ENCODE results near the gene TRIP13. TPM values are rescaled to one million over a fixed set of nuclear protein-coding genes. Genes with fewer than 3 reads are reported as not detected.

The TRIP13 gene
- total RNA-seq, 2 experiments from 2014 or later, result 43.4 to 45.8 TPM

- POLR2A ChIA-PET, result no interaction called here
- CTCF ChIA-PET, result no interaction called here
Observed at GRCh38 chr5:960551-960950, 67.9 kb downstream of the TRIP13 start.

GRCh38 chr5:961002-961710 lies 68.5 kb downstream of the TRIP13 start:
- CTCF ChIA-PET, result no interaction called here
- POLR2A ChIA-PET, result no interaction called here

- POLR2A ChIA-PET, result no interaction called here
- CTCF ChIA-PET, result no interaction called here
Observed at GRCh38 chr5:961711-962240, 69.1 kb downstream of the TRIP13 start.

- ChIA-PET CTCF (no interaction called here), POLR2A (no interaction called here)
Observed at GRCh38 chr5:962386-962785, 69.7 kb downstream of the TRIP13 start.

- CTCF ChIA-PET, result no interaction called here
- POLR2A ChIA-PET, result no interaction called here
Observed at GRCh38 chr5:962801-963200, 70.1 kb downstream of the TRIP13 start.

- ChIA-PET POLR2A (no interaction called here), CTCF (no interaction called here)
Observed at GRCh38 chr5:963310-963672, 70.6 kb downstream of the TRIP13 start.

- ChIA-PET CTCF (no interaction called here), POLR2A (interaction anchor here (0.5 kb wide), 1 partner anchor 167 kb away, joined by 3 read pairs; no protein-coding TSS in a partner anchor)
Observed at GRCh38 chr5:963673-964531, 71.2 kb downstream of the TRIP13 start.

GRCh38 chr5:964821-965220 lies 72.1 kb downstream of the TRIP13 start:
- ChIA-PET CTCF (no interaction called here), POLR2A (no interaction called here)

- POLR2A ChIA-PET, result no interaction called here
- CTCF ChIA-PET, result no interaction called here
Observed at GRCh38 chr5:965604-966344, 73.1 kb downstream of the TRIP13 start.

GRCh38 chr5:966345-966710 lies 73.6 kb downstream of the TRIP13 start:
- CTCF ChIA-PET, result no interaction called here
- POLR2A ChIA-PET, result no interaction called here

GRCh38 chr5:966941-967340 lies 74.3 kb downstream of the TRIP13 start:
- ChIA-PET CTCF (no interaction called here), POLR2A (no interaction called here)

Other genes starting within 250 kb of the TRIP13 start
- gene TPPP, start 199.5 kb upstream of the TRIP13 start, total RNA-seq, result under 1 TPM; 0.21 to 0.29 TPM
- gene ZDHHC11B, start 108.2 kb upstream of the TRIP13 start, total RNA-seq, result under 1 TPM; 0.15 to 0.17 TPM
- gene ZDHHC11, start 41.9 kb upstream of the TRIP13 start, total RNA-seq, result 1 to 10 TPM; 4.7 to 5.9 TPM
- gene BRD9, start 83 bp upstream of the TRIP13 start, total RNA-seq, result 10 to 100 TPM; 54.1 to 57.9 TPM
- gene NKD2, start 115.9 kb downstream of the TRIP13 start, total RNA-seq, result under 1 TPM; 0.40 to 0.59 TPM
- gene SLC12A7, start 219.2 kb downstream of the TRIP13 start, total RNA-seq, result 1 to 10 TPM; 5.3 to 6.8 TPM